GM12892 (cell line): Measurements from ENCODE around the gene CNPY1.
"Not testable (repeated sequence)": the region's sequence is repeated elsewhere in the genome, so short reads cannot be mapped to it uniquely, and the experiment has no call there.

Experiments used
- DNase-seq: peaks from one replicate; pipeline ENCODE4 v3.0.0; 2011; ENCODE audit not compliant: insufficient read length
- FAIRE-seq: peaks from 2 replicates; lab custom pipeline; 2011; peaks lifted over from hg19 to GRCh38; lab: Jason Lieb, UNC
- POLR2A ChIP-seq: IDR thresholded peaks from 2 replicates; pipeline ENCODE4 v1.6.1; 2011; ENCODE audit warnings: low read depth, low read length, control low read depth
- POLR2AphosphoS5 ChIP-seq: IDR thresholded peaks from 2 replicates; pipeline ENCODE4 v1.6.1; 2011; ENCODE audit warnings: low read depth, low read length, control low read depth
- TAF1 ChIP-seq: IDR thresholded peaks from 2 replicates; pipeline ENCODE4 v1.6.1; 2011; ENCODE audit warnings: low read depth, mild to moderate bottlenecking, control low read depth, low read length, borderline replicate concordance

CNPY1 gene

GRCh38 chr7:155524018-155524556, 22.3 kb downstream of the CNPY1 start:
- TF ChIP-seq POLR2AphosphoS5 (no peak), POLR2A (no peak), TAF1 (no peak)
- DNase-seq (no peak), FAIRE-seq (no peak)

- FAIRE-seq = no peak
- no peak for DNase-seq
- no peak for TF ChIP-seq POLR2A
- no peak for TF ChIP-seq TAF1
- no peak for TF ChIP-seq POLR2AphosphoS5
These were observed 23.1 kb downstream of the CNPY1 start for GRCh38 chr7:155523168-155523675.

- FAIRE-seq = no peak
- no peak for DNase-seq
- TF ChIP-seq POLR2AphosphoS5 (no peak), TAF1 (no peak), POLR2A (no peak)
These were observed 24.5 kb downstream of the CNPY1 start for GRCh38 chr7:155521743-155522398.

GRCh38 chr7:155521007-155521742, 25.2 kb downstream of the CNPY1 start:
- DNase-seq (no peak), FAIRE-seq (no peak)
- no peak for TF ChIP-seq POLR2AphosphoS5
- TF ChIP-seq POLR2A = no peak
- TF ChIP-seq TAF1 = no peak

GRCh38 chr7:155520114-155520513, 26.2 kb downstream of the CNPY1 start:
- TF ChIP-seq POLR2A (no peak), POLR2AphosphoS5 (no peak), TAF1 (no peak)
- no peak for FAIRE-seq
- no peak for DNase-seq

GRCh38 chr7:155519358-155519757, 27.0 kb downstream of the CNPY1 start:
- not testable (repeated sequence) for FAIRE-seq, DNase-seq

- no peak for FAIRE-seq
These were observed 27.7 kb downstream of the CNPY1 start for GRCh38 chr7:155518633-155519032.

GRCh38 chr7:155517969-155518368, 28.4 kb downstream of the CNPY1 start:
- FAIRE-seq = no peak
- TF ChIP-seq TAF1 = no peak
- TF ChIP-seq POLR2A = no peak
- TF ChIP-seq POLR2AphosphoS5 = no peak
- DNase-seq = no peak

More at GRCh38 chr7:155518633-155519032, 27.7 kb downstream of the CNPY1 start:
- TF ChIP-seq TAF1 (no peak), POLR2A (no peak), POLR2AphosphoS5 (no peak)
- no peak for DNase-seq

GRCh38 chr7:155517452-155517851, 28.9 kb downstream of the CNPY1 start:
- TF ChIP-seq POLR2A = no peak
- no peak for TF ChIP-seq TAF1
- TF ChIP-seq POLR2AphosphoS5 = no peak
- no peak for FAIRE-seq
- no peak for DNase-seq

- FAIRE-seq (no peak), DNase-seq (no peak)
- no peak for TF ChIP-seq POLR2A
- no peak for TF ChIP-seq TAF1
- TF ChIP-seq POLR2AphosphoS5 = no peak
These were observed 29.9 kb downstream of the CNPY1 start for GRCh38 chr7:155516466-155516865.

- FAIRE-seq = no peak
- DNase-seq = no peak
- no peak for TF ChIP-seq POLR2AphosphoS5
- TF ChIP-seq POLR2A = no peak
- no peak for TF ChIP-seq TAF1
These were observed 31.0 kb downstream of the CNPY1 start for GRCh38 chr7:155515318-155515717.

- FAIRE-seq (no peak), DNase-seq (no peak)
- TF ChIP-seq POLR2AphosphoS5 (no peak), POLR2A (no peak), TAF1 (no peak)
These were observed 32.1 kb downstream of the CNPY1 start for GRCh38 chr7:155514296-155514695.
